GM19438 (cell line): Measurements from ENCODE around the gene KCNJ2.

ENCODE experiments used
- ATAC-seq: cut with Tn5 transposase; IDR thresholded peaks from one replicate; pipeline ENCODE4 v1.9.1; 2021; ENCODE audit warnings: low read depth; ENCODE audit not compliant: unreplicated experiment

KCNJ2 gene

GRCh38 chr17:70168977-70169708, at the start of gene KCNJ2:
KCNJ2 (plus strand) TSS chr17:70169532; CDS start chr17:70175040, 5,508 bp downstream.
- ATAC-seq = peak; percentile 89

- ATAC-seq = no peak
Observed at GRCh38 chr17:70119545-70119944, 49.8 kb upstream of the KCNJ2 start.

GRCh38 chr17:70119983-70120382, 49.3 kb upstream of the KCNJ2 start:
- ATAC-seq = no peak

GRCh38 chr17:70120425-70120824, 48.9 kb upstream of the KCNJ2 start:
- ATAC-seq = no peak

GRCh38 chr17:70121126-70121525, 48.2 kb upstream of the KCNJ2 start:
- ATAC-seq = no peak

- no peak for ATAC-seq
Observed at GRCh38 chr17:70123193-70123592, 46.1 kb upstream of the KCNJ2 start.

GRCh38 chr17:70124723-70125122, 44.6 kb upstream of the KCNJ2 start:
- ATAC-seq = no peak

GRCh38 chr17:70127221-70127873, 42.0 kb upstream of the KCNJ2 start:
- no peak for ATAC-seq

- no peak for ATAC-seq
Observed at GRCh38 chr17:70128727-70129238, 40.5 kb upstream of the KCNJ2 start.

- no peak for ATAC-seq
Observed at GRCh38 chr17:70130289-70130688, 39.0 kb upstream of the KCNJ2 start.

- ATAC-seq = no peak
Observed at GRCh38 chr17:70132505-70132904, 36.8 kb upstream of the KCNJ2 start.

GRCh38 chr17:70134042-70134441, 35.3 kb upstream of the KCNJ2 start:
- ATAC-seq = no peak

- ATAC-seq = no peak
Observed at GRCh38 chr17:70134777-70135176, 34.6 kb upstream of the KCNJ2 start.

- no peak for ATAC-seq
Observed at GRCh38 chr17:70136131-70136530, 33.2 kb upstream of the KCNJ2 start.

GRCh38 chr17:70137451-70138230, 31.7 kb upstream of the KCNJ2 start:
- ATAC-seq = peak; percentile 99

GRCh38 chr17:70138291-70138865, 31.0 kb upstream of the KCNJ2 start:
- ATAC-seq = no peak

- ATAC-seq = no peak
Observed at GRCh38 chr17:70139449-70139993, 29.8 kb upstream of the KCNJ2 start.

- no peak for ATAC-seq
Observed at GRCh38 chr17:70144260-70144846, 25.0 kb upstream of the KCNJ2 start.

GRCh38 chr17:70153210-70153609, 16.1 kb upstream of the KCNJ2 start:
- ATAC-seq = no peak

- no peak for ATAC-seq
Observed at GRCh38 chr17:70157151-70157550, 12.2 kb upstream of the KCNJ2 start.
